Measurements from ENCODE around the gene COQ2. TPM values are rescaled to one million over a fixed set of nuclear protein-coding genes. Genes with fewer than 3 reads are reported as not detected.

COQ2 gene
- total and polyA plus RNA-seq, 11 donors: 10.4 to 26.3 (median 22.0) TPM

DNA sequence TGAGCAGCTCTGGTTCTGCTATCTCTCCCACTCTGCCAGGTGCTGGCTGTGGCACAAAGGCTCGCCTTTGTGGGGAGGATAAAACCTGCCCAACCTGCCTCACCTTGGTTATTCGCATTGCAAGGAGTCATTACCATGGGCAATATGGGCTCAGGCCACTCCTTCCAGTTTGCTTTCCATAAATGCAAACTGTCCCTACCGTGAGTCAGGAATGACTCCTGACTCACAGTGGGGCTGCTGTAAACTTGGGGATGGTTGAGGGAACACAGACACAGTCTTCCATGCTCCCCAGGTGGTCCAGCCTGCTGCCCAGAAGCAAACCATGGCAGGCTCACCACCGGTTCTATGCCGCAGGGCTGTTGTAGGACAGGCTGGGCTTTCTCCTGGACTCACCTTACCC, 36.1 kb downstream of the COQ2 start:
- no peak for DNase-seq
- H3K4me3 ChIP-seq: no peak overlapping the region
- no peak overlapping the region for H3K27ac ChIP-seq
- intact Hi-C loops (cut with DNase I): no loop called here
- no peaks in the 10 kb centered on the region for H3K36me3 ChIP-seq
- no peaks in the 10 kb centered on the region for H3K27me3 ChIP-seq
- H3K4me1 ChIP-seq: peaks cover 0 to 13% (median 0%) of the 10 kb centered on the region in 12 donors
- no peak for ATAC-seq
- H3K9me3 ChIP-seq: no peaks in the 10 kb centered on the region
- WGBS, 4 donors: 89 to 96% (median 93%) methylated on average over 5 of the region's 5 CpGs
- TF ChIP-seq POLR2A (IDR thresholded peaks at IDR 0.05) (no peak), CTCF (IDR thresholded peaks at IDR 0.05) (no peak)

- H3K27me3 ChIP-seq: no peaks in the 10 kb centered on the region
- H3K4me1 ChIP-seq: peaks cover 0 to 12% (median 0%) of the 10 kb centered on the region in 12 donors
- no peaks in the 10 kb centered on the region for H3K36me3 ChIP-seq
- TF ChIP-seq CTCF (IDR thresholded peaks at IDR 0.05) (no peak), POLR2A (IDR thresholded peaks at IDR 0.05) (no peak)
- H3K27ac ChIP-seq: no peak overlapping the region
- no peak overlapping the region for H3K4me3 ChIP-seq
- H3K9me3 ChIP-seq: no peaks in the 10 kb centered on the region
- intact Hi-C loops (cut with DNase I): no loop called here
- ATAC-seq (peak in 2 of 4 donors; percentile 13 to 42), DNase-seq (peak in 1 of 5 donors; percentile 56)
- WGBS, 4 donors: 85 to 99% (median 95%) methylated on average over 10 to 12 of the region's 12 CpGs
These were observed 36.9 kb downstream of the COQ2 start for GRCh38 chr4:83247415-83248357.

DNA sequence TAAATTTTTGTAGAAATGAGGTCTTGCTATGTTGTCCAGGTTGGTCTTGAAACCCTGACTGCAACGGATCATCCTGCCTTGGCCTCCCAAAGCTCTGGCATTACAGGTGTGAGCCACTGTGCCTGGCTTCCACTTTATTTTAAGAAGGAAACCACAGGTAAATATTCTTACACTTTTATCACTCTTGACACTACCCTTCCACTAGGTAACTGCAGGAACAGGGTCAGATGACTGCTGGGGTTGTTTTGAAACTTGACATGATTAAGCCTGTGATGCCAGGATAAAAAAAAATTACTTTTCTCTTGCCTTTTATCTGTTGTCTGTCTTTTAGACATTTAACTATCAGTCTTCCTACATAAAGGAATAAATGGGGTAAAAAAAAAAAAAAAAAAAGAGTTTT, 43.5 kb downstream of the COQ2 start:
- Histone ChIP-seq H3K9me3 (no peaks in the 10 kb centered on the region), H3K4me1 (peaks cover 0 to 14% (median 0%) of the 10 kb centered on the region in 12 donors), H3K27ac (no peak overlapping the region), H3K27me3 (no peaks in the 10 kb centered on the region), H3K36me3 (peaks cover 0 to 4% (median 0%) of the 10 kb centered on the region in 9 donors), H3K4me3 (no peak overlapping the region)
- WGBS, 4 donors: 94 to 100% (median 96%) methylated on average over 1 of the region's 1 CpG
- no peak for TF ChIP-seq POLR2A (IDR thresholded peaks at IDR 0.05)
- TF ChIP-seq CTCF (IDR thresholded peaks at IDR 0.05): no peak
- intact Hi-C loops (cut with DNase I): no loop called here
- no peak for ATAC-seq
- no peak for DNase-seq

DNA sequence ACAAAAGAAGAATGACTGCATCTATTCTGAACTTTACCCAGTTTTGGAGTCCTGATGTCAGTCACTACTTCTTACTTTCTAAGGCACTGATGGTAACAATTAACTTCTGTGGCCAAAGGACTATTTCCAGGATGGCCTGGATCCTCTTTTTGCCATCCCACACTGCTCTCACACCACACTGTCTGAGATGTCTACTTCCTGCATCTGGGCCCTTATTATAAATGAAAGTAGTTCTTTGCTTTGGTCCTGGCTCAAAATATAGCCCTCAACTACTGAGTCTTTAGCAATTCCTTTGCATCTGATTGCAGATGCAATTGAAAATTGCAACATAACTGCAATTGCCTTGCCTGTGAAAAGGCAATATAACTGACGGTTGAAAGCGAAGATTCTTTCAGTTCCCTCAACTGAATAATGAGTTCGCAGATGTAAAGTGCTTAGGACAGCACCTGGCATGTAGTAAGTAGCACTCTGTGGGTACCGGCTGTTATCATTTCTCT, 44.2 kb downstream of the COQ2 start:
- Histone ChIP-seq H3K27ac (no peak overlapping the region), H3K27me3 (no peaks in the 10 kb centered on the region), H3K36me3 (peaks cover 0 to 4% (median 0%) of the 10 kb centered on the region in 9 donors), H3K4me3 (no peak overlapping the region), H3K9me3 (no peaks in the 10 kb centered on the region), H3K4me1 (peaks cover 0 to 21% (median 0%) of the 10 kb centered on the region in 12 donors)
- no peak for TF ChIP-seq CTCF (IDR thresholded peaks at IDR 0.05)
- TF ChIP-seq POLR2A (IDR thresholded peaks at IDR 0.05): no peak
- WGBS, 4 donors: 87 to 92% (median 89%) methylated on average over 4 of the region's 4 CpGs
- intact Hi-C loops (cut with DNase I): no loop called here
- ATAC-seq: peak in 1 of 4 donors; percentile 45
- DNase-seq: no peak

Data from heart left ventricle (tissue), 16 donors.